AG04450 (cell line): ENCODE data around the gene SLCO2B1. TPM values are rescaled to one million over a fixed set of nuclear protein-coding genes. Genes with fewer than 3 reads are reported as not detected.

Experiments
- CTCF ChIA-PET: fragments of 300-600, 350-600 bp; formaldehyde crosslinking; extraction: SDS; loops from one replicate; lab custom pipeline; 2022; ENCODE audit warnings: antibody characterized with exemption, inconsistent platforms; lab: Charles Lee
- POLR2A ChIA-PET: fragments of 350-600 bp; formaldehyde crosslinking; extraction: SDS; loops from one replicate; lab custom pipeline; 2021; ENCODE audit warnings: antibody characterized with exemption, inconsistent platforms; lab: Yijun Ruan, JAX
- DNase-seq: peaks from one replicate; pipeline ENCODE4 v3.0.0-alpha.2; 2011; ENCODE audit warnings: low read depth, low spot score
- H3K27ac ChIP-seq: one replicate; pipeline ENCODE4 v1.5.1; 2012; ENCODE audit warnings: low read depth, low read length, control low read depth
- H3K27me3 ChIP-seq: one replicate; pipeline ENCODE4 v1.6.0; 2012; ENCODE audit warnings: low read length; ENCODE audit not compliant: control insufficient read depth, insufficient read depth
- H3K4me3 ChIP-seq: 2 replicates; pipeline ENCODE4 v1.5.1; 2011; ENCODE audit warnings: mild to moderate bottlenecking, low read depth, low read length, control low read depth
- H3K9me3 ChIP-seq: 2 replicates; pipeline ENCODE4 v1.5.1; 2012; ENCODE audit warnings: low read length; ENCODE audit not compliant: control insufficient read depth, insufficient read depth
- CTCF ChIP-seq: IDR thresholded peaks from 2 replicates; pipeline ENCODE4 v1.5.1; 2011; ENCODE audit warnings: low read depth, low read length, control low read depth, inconsistent platforms
- polyA plus RNA-seq: library from polyadenylated mRNA; depleted of rRNA; stranded (reverse); fragments of >200 nt; gene quantifications from 2 replicates; pipeline ENCODE4 v1.2.3, GENCODE V29; 2011

SLCO2B1 gene
- polyA plus RNA-seq, 1 experiment: not detected

DNA sequence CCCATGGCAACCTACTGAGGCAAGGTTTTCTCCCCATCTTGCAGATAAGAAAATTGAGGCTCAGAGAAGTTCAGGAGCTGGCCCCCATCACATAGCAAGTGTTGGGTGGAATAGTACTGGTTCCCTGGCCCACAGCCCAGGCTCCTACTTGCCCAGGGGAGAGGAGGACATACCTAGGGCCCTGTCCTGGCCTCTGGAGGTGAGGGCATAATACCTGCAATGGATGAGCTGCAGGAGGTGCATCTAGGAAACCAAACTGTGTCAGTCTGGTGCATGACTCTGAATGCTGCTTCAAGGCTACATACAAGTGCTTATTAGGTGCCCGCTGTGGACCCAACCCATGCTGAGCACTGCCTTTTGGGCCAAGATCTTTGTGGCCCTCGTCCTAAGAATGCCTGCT lies 49.6 kb downstream of the SLCO2B1 start:
- DNase-seq: no peak
- Histone ChIP-seq H3K9me3 (no peaks in the 10 kb centered on the region), H3K27me3 (peaks cover 45% of the 10 kb centered on the region), H3K4me3 (no peak overlapping the region), H3K27ac (no peak overlapping the region)
- TF ChIP-seq CTCF: no peak
- ChIA-PET CTCF (no interaction called here), POLR2A (no interaction called here)

DNA sequence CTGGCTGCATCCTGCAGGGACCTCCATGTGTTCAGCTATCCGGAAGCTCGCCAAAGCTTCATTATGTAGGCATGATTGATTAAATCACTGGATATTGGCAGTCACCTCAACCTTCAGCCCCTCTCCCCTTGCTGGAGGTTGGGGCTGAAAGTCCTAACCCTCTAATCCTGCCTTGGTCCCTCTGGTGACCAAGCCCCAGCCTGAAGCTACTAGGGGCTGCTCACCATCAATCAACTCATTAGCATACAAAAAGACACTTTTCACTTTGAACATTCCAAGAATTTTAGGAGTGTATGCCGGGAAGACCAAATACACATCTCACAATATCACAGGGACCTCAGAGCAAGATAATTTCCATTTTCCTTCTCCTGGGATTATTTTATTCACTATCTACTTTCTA lies 50.9 kb downstream of the SLCO2B1 start:
- H3K9me3 ChIP-seq: no peaks in the 10 kb centered on the region
- peaks cover 38% of the 10 kb centered on the region for H3K27me3 ChIP-seq
- H3K27ac ChIP-seq: no peak overlapping the region
- ChIA-PET POLR2A (no interaction called here), CTCF (interaction anchor here (8.0 kb wide), 1 partner anchor 59 kb away, joined by 216 read pairs; no protein-coding TSS in a partner anchor)
- DNase-seq: no peak
- no peak overlapping the region for H3K4me3 ChIP-seq
- TF ChIP-seq CTCF: no peak

- DNase-seq: no peak
- H3K9me3 ChIP-seq: no peaks in the 10 kb centered on the region
- TF ChIP-seq CTCF: no peak
- POLR2A ChIA-PET: no interaction called here
- H3K27me3 ChIP-seq: peaks cover 38% of the 10 kb centered on the region
- no peak overlapping the region for H3K27ac ChIP-seq
- CTCF ChIA-PET: interaction anchor here (8.0 kb wide), 1 partner anchor 60 kb away, joined by 216 read pairs; no protein-coding TSS in a partner anchor
- no peak overlapping the region for H3K4me3 ChIP-seq
Observed at GRCh38 chr11:75202195-75202594, 51.3 kb downstream of the SLCO2B1 start.

- ChIA-PET POLR2A (no interaction called here), CTCF (interaction anchor here (1.0 to 8.0 kb wide), 6 partner anchors 12 to 274 kb away, joined by 6 to 216 read pairs (median 64); no protein-coding TSS in a partner anchor)
- Histone ChIP-seq H3K27ac (no peak overlapping the region), H3K9me3 (no peaks in the 10 kb centered on the region), H3K27me3 (peaks cover 38% of the 10 kb centered on the region), H3K4me3 (no peak overlapping the region)
- TF ChIP-seq CTCF: no peak
- DNase-seq: no peak
Observed at GRCh38 chr11:75203138-75203537, 52.2 kb downstream of the SLCO2B1 start.

GRCh38 chr11:75203641-75204011 lies 52.7 kb downstream of the SLCO2B1 start:
- ChIA-PET CTCF (interaction anchor here (0.7 to 8.0 kb wide), 9 partner anchors 11 to 275 kb away, joined by 6 to 216 read pairs (median 26); no protein-coding TSS in a partner anchor), POLR2A (no interaction called here)
- Histone ChIP-seq H3K27me3 (peaks cover 40% of the 10 kb centered on the region), H3K4me3 (no peak overlapping the region), H3K27ac (no peak overlapping the region), H3K9me3 (no peaks in the 10 kb centered on the region)
- no peak for TF ChIP-seq CTCF
- no peak for DNase-seq
